Tibial nerve (tissue), 4 donors: ENCODE measurements around the gene SPATA33.

Experiments used
- CTCF ChIP-seq, 5 experiments: fragments of 200-600 bp in 3 of 5; fragments of 450-650 bp in 2 of 5; sonication (generic) in 3 of 5; IDR thresholded peaks; one replicate each; pipeline ENCODE4 v1.5.1; 2016 to 2019; ENCODE audit warnings: antibody characterized with exemption in 5 of 5, mild to moderate bottlenecking in 3 of 5, moderate library complexity in 2 of 5
- EP300 ChIP-seq, 2 donors: sonication (generic); formaldehyde crosslinking; IDR thresholded peaks; one replicate each; pipeline ENCODE4 v1.6.1; 2017; ENCODE audit warnings: antibody characterized with exemption in 2 of 2, mild to moderate bottlenecking in 1 of 2

- TF ChIP-seq CTCF (IDR thresholded peaks at IDR 0.05) (no peak), EP300 (IDR thresholded peaks at IDR 0.05) (no peak)
Observed at GRCh38 chr16:89707695-89708094, 50.1 kb downstream of the SPATA33 start.
